HepG2 (cell line): ENCODE measurements around the gene MPHOSPH8. TPM values are rescaled to one million over a fixed set of nuclear protein-coding genes. Genes with fewer than 3 reads are reported as not detected.

Source experiments
- ATAC-seq: fragments of 200-7000 bp; cut with Tn5 transposase; 3 replicates; pipeline ENCODE4 v1.9.1; 2020; ENCODE audit warnings: mild to moderate bottlenecking, moderate library complexity
- BruUV-seq: library from RNA; stranded (reverse); fragments of 400-500 nt; replicated peaks from 2 replicates; lab custom pipeline; 2021; lab: Mats Ljungman, UMichigan
- CTCF ChIA-PET: fragments of 300-600 bp; formaldehyde crosslinking; extraction: SDS; loops from one replicate; lab custom pipeline; 2021; ENCODE audit warnings: low total read pairs, inconsistent platforms, low intra/inter-chr PET ratio; lab: Yijun Ruan, JAX
- POLR2A ChIA-PET: fragments of 350-600 bp; sonication (Branson Sonifier 250); formaldehyde crosslinking; loops from one replicate; lab custom pipeline; 2020; ENCODE audit warnings: antibody characterized with exemption, inconsistent platforms; lab: Yijun Ruan, JAX
- DNase-seq: peaks from one replicate; pipeline ENCODE4 v3.0.0-alpha.2; 2015; ENCODE audit warnings: low spot score
- FAIRE-seq: peaks from 3 replicates; lab custom pipeline; 2011; peaks lifted over from hg19 to GRCh38; lab: Jason Lieb, UNC
- H2AFZ ChIP-seq: one replicate; pipeline ENCODE4 v1.6.1; 2011; ENCODE audit warnings: low read length, inconsistent platforms
- H3K27ac ChIP-seq: fragments of 300-600 bp; 3 replicates; pipeline ENCODE4 v1.8.0; 2011; ENCODE audit warnings: mixed run types, mild to moderate bottlenecking, mixed read lengths, low read length, inconsistent platforms; ENCODE audit not compliant: insufficient read depth; ENCODE audit errors: extremely low read length
- H3K27me3 ChIP-seq, 2 experiments: fragments of 200-600 bp in 1 of 2; 2 replicates in 1 of 2; 3 replicates in 1 of 2; pipeline versions ENCODE4 v1.6.0 to v1.8.0; 2011; ENCODE audit warnings: low read length in 2 of 2, mild to moderate bottlenecking in 2 of 2, moderate library complexity in 2 of 2, inconsistent platforms in 1 of 2; ENCODE audit not compliant: insufficient read depth in 2 of 2, control insufficient read depth in 1 of 2
- H3K36me3 ChIP-seq, 2 experiments: fragments of 200-600 bp in 1 of 2; replicated peaks in 1 of 2; 2 replicates in 1 of 2; 3 replicates in 1 of 2; pipeline versions ENCODE4 v1.5.1 to v1.8.0; 2011; ENCODE audit warnings: low read length in 2 of 2, inconsistent platforms in 1 of 2; ENCODE audit not compliant: insufficient read depth in 2 of 2, control insufficient read depth in 1 of 2
- H3K4me1 ChIP-seq: 2 replicates; pipeline ENCODE4 v1.5.1; 2012; ENCODE audit warnings: low read length, inconsistent platforms; ENCODE audit not compliant: insufficient read depth
- H3K4me2 ChIP-seq: 2 replicates; pipeline ENCODE4 v1.6.0; 2011; ENCODE audit warnings: low read depth, low read length, inconsistent platforms
- H3K4me3 ChIP-seq, 3 experiments: fragments of 200-600 bp in 1 of 3; sonication (generic), shearing (Covaris generic) in 1 of 3; replicated peaks in 1 of 3; 2 replicates each; pipeline ENCODE4 v1.5.1; 2011 to 2016; ENCODE audit warnings: low read length in 3 of 3, inconsistent platforms in 2 of 3, low read depth in 2 of 3, mild to moderate bottlenecking in 2 of 3, control low read depth in 1 of 3, mixed read lengths in 1 of 3; ENCODE audit not compliant: insufficient read depth in 1 of 3
- H3K79me2 ChIP-seq: one replicate; pipeline ENCODE4 v1.6.1; 2011; ENCODE audit warnings: low read length, inconsistent platforms; ENCODE audit not compliant: insufficient read depth
- H3K9ac ChIP-seq: 2 replicates; pipeline ENCODE4 v1.6.0; 2011; ENCODE audit warnings: mild to moderate bottlenecking, low read depth, low read length, inconsistent platforms; ENCODE audit not compliant: insufficient read depth
- H3K9me3 ChIP-seq: 2 replicates; pipeline ENCODE4 v1.5.1; 2012; ENCODE audit warnings: mild to moderate bottlenecking, low read length
- H4K20me1 ChIP-seq: 2 replicates; pipeline ENCODE4 v1.6.0; 2011; ENCODE audit warnings: inconsistent platforms, mild to moderate bottlenecking, low read length, moderate library complexity; ENCODE audit not compliant: insufficient read depth
- ARNTL ChIP-seq: sonication (generic); formaldehyde crosslinking; IDR thresholded peaks from 2 replicates; pipeline ENCODE4 v1.4.0; 2020; ENCODE audit warnings: mild to moderate bottlenecking, missing genetic modification reagents
- ATF4 ChIP-seq, 2 experiments: fragments of 450-650 bp in 1 of 2; sonication (generic) in 1 of 2; formaldehyde crosslinking; IDR thresholded peaks; 2 replicates each; pipeline versions ENCODE4 v1.5.0 to v1.8.0; 2020 to 2022; ENCODE audit warnings: mild to moderate bottlenecking in 1 of 2, missing genetic modification reagents in 1 of 2
- JUN ChIP-seq: sonication (generic); formaldehyde crosslinking; IDR thresholded peaks from 2 replicates; pipeline ENCODE4 v1.4.0; 2020; ENCODE audit warnings: mild to moderate bottlenecking, missing genetic modification reagents
- MEF2D ChIP-seq: sonication (generic); formaldehyde crosslinking; IDR thresholded peaks from 2 replicates; pipeline ENCODE4 v1.5.1; 2020; ENCODE audit warnings: mild to moderate bottlenecking, missing genetic modification reagents
- NR3C1 ChIP-seq: sonication (generic); formaldehyde crosslinking; IDR thresholded peaks from 2 replicates; pipeline ENCODE4 v1.4.0; 2020; ENCODE audit warnings: missing genetic modification reagents
- RCOR2 ChIP-seq: IDR thresholded peaks from 2 replicates; pipeline ENCODE4 v1.6.1; 2016; ENCODE audit warnings: missing biosample characterization, missing genetic modification reagents
- RELA ChIP-seq: sonication (generic); formaldehyde crosslinking; IDR thresholded peaks from 2 replicates; pipeline ENCODE4 v1.4.0; 2020; ENCODE audit warnings: missing genetic modification reagents
- SIN3A ChIP-seq: IDR thresholded peaks from 2 replicates; pipeline ENCODE4 v1.6.1; 2011; ENCODE audit warnings: low read depth, mild to moderate bottlenecking, control low read depth, low read length, borderline replicate concordance
- SIX1 ChIP-seq: sonication (generic); formaldehyde crosslinking; IDR thresholded peaks from 2 replicates; pipeline ENCODE4 v1.4.0; 2020; ENCODE audit warnings: missing genetic modification reagents, borderline replicate concordance
- U2AF1 ChIP-seq: fragments of 200-400 bp; formaldehyde crosslinking; optimal IDR thresholded peaks from 2 replicates; pipeline ENCODE3; 2017; ENCODE audit warnings: mild to moderate bottlenecking, low read depth, low read length
- ZMYM4 ChIP-seq: sonication (generic); formaldehyde crosslinking; IDR thresholded peaks from 2 replicates; pipeline ENCODE4 v1.8.1; 2023; ENCODE audit warnings: mild to moderate bottlenecking, missing genetic modification reagents
- ZNF468 ChIP-seq: sonication (generic); formaldehyde crosslinking; IDR thresholded peaks from 2 replicates; pipeline ENCODE4 v1.8.0; 2022; ENCODE audit warnings: mild to moderate bottlenecking, moderate library complexity, missing genetic modification reagents
- ZNF543 ChIP-seq: sonication (generic); formaldehyde crosslinking; IDR thresholded peaks from 2 replicates; pipeline ENCODE4 v1.4.0; 2020; ENCODE audit warnings: mild to moderate bottlenecking, missing genetic modification reagents
- ZNF547 ChIP-seq: sonication (generic); formaldehyde crosslinking; IDR thresholded peaks from 2 replicates; pipeline ENCODE4 v1.5.1; 2020; ENCODE audit warnings: mild to moderate bottlenecking, missing genetic modification reagents
- ZNF615 ChIP-seq: sonication (generic); formaldehyde crosslinking; IDR thresholded peaks from 2 replicates; pipeline ENCODE4 v1.5.0; 2020; ENCODE audit warnings: mild to moderate bottlenecking, missing genetic modification reagents, borderline replicate concordance
- ZNF713 ChIP-seq: sonication (generic); formaldehyde crosslinking; IDR thresholded peaks from 2 replicates; pipeline ENCODE4 v1.4.0; 2020; ENCODE audit warnings: mild to moderate bottlenecking, missing genetic modification reagents
- in situ Hi-C: cut with HindIII; loops from 2 replicates; pipeline ENCODE4 v1.10.0; 2017; ENCODE audit warnings: low pct_unique_long_range_greater_than_20kb; ENCODE audit not compliant: extremely low pct_ligation_motif_present
- intact Hi-C: fragments of 100-400 bp; cut with micrococcal nuclease; formaldehyde crosslinking; loops from one replicate; pipeline ENCODE4 v1.10.0; 2022; ENCODE audit not compliant: unreplicated experiment
- polyA plus RNA-seq, 8 experiments: library from polyadenylated mRNA; depleted of rRNA in 3 of 8; stranded (reverse) in 7 of 8; unstranded in 1 of 8; fragments of >200 nt; fragmentation: Illumina TruSeq in 4 of 8; extraction: Trizol in 4 of 8; gene quantifications; 2 replicates each; pipeline versions ENCODE4 v1.2.1 to v1.2.3, GENCODE V29; 2011 to 2016; ENCODE audit warnings: low read depth in 4 of 8, missing spikeins in 1 of 8, mixed read lengths in 1 of 8; ENCODE audit not compliant: insufficient read depth in 1 of 8
- total RNA-seq, 5 experiments: library from RNA; depleted of rRNA; stranded (reverse); fragments of >200 nt; fragmentation: Illumina TruSeq; extraction: Trizol; gene quantifications; 2 replicates each; pipeline ENCODE4 v1.2.3, GENCODE V29; 2016; ENCODE audit warnings: low read depth in 1 of 5
- TF ChIP-seq, protein P1 (sequence below): sonication (generic); formaldehyde crosslinking; IDR thresholded peaks from 2 replicates; pipeline ENCODE4 v1.5.0; 2020; ENCODE audit warnings: mild to moderate bottlenecking, missing genetic modification reagents
- TF ChIP-seq, protein P2 (sequence below): IDR thresholded peaks from 2 replicates; pipeline ENCODE4 v1.6.1; 2016

The MPHOSPH8 gene
- total and polyA plus RNA-seq, 2 of the 13 experiments (the other 11 are each of a cell fraction or from before 2014, with no cell fraction given): 17.3 to 20.9 TPM

- Histone ChIP-seq H3K4me3 (no peak overlapping the region), H2AFZ (no peak overlapping the region), H3K4me1 (peaks cover 25% of the 10 kb centered on the region), H3K27me3 (no peaks in the 10 kb centered on the region), H3K9me3 (peaks cover 14% of the 10 kb centered on the region), H3K36me3 (peaks cover 14 to 31% of the 10 kb centered on the region in 2 experiments), H4K20me1 (no peaks in the 10 kb centered on the region; the same call in 1 of the 2 replicates), H3K27ac (no peak overlapping the region), H3K4me2 (no peak overlapping the region), H3K79me2 (peaks cover 82% of the 10 kb centered on the region), H3K9ac (no peak overlapping the region)
- no TSS peak for BruUV-seq
- POLR2A ChIA-PET: no interaction called here
- in situ Hi-C loops: no loop called here
- ATAC-seq (no peak), DNase-seq (no peak), FAIRE-seq (no peak)
- intact Hi-C loops: no loop called here
- CTCF ChIA-PET: no interaction called here
- TF ChIP-seq ZNF468 (CRISPR knock-in tag): no peak
- no peak for TF ChIP-seq ZNF547 (CRISPR knock-in tag)
- no peak for TF ChIP-seq ATF4 (CRISPR knock-in tag; IDR thresholded peaks at IDR 0.05)
- no peak for TF ChIP-seq ZMYM4
- no peak for TF ChIP-seq RCOR2
- no peak for TF ChIP-seq NR3C1 (CRISPR knock-in tag)
- TF ChIP-seq JUN: no peak
- TF ChIP-seq ARNTL (CRISPR knock-in tag): no peak
- TF ChIP-seq SIX1 (CRISPR knock-in tag): no peak
- no peak for TF ChIP-seq MEF2D
- no peak for TF ChIP-seq ZNF615
- TF ChIP-seq, protein P1, sequence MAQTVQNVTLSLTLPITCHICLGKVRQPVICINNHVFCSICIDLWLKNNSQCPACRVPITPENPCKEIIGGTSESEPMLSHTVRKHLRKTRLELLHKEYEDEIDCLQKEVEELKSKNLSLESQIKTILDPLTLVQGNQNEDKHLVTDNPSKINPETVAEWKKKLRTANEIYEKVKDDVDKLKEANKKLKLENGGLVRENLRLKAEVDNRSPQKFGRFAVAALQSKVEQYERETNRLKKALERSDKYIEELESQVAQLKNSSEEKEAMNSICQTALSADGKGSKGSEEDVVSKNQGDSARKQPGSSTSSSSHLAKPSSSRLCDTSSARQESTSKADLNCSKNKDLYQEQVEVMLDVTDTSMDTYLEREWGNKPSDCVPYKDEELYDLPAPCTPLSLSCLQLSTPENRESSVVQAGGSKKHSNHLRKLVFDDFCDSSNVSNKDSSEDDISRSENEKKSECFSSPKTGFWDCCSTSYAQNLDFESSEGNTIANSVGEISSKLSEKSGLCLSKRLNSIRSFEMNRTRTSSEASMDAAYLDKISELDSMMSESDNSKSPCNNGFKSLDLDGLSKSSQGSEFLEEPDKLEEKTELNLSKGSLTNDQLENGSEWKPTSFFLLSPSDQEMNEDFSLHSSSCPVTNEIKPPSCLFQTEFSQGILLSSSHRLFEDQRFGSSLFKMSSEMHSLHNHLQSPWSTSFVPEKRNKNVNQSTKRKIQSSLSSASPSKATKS (CRISPR knock-in tag): no peak
- no peak for TF ChIP-seq ZNF543 (CRISPR knock-in tag)
- TF ChIP-seq, protein P2, sequence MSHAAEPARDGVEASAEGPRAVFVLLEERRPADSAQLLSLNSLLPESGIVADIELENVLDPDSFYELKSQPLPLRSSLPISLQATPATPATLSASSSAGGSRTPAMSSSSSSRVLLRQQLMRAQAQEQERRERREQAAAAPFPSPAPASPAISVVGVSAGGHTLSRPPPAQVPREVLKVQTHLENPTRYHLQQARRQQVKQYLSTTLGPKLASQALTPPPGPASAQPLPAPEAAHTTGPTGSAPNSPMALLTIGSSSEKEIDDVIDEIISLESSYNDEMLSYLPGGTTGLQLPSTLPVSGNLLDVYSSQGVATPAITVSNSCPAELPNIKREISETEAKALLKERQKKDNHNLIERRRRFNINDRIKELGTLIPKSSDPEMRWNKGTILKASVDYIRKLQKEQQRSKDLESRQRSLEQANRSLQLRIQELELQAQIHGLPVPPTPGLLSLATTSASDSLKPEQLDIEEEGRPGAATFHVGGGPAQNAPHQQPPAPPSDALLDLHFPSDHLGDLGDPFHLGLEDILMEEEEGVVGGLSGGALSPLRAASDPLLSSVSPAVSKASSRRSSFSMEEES (CRISPR knock-in tag): no peak
- no peak for TF ChIP-seq SIN3A
- TF ChIP-seq RELA (CRISPR knock-in tag): no peak
- no peak for TF ChIP-seq ZNF713 (CRISPR knock-in tag)
- no peak for TF ChIP-seq U2AF1
- TF ChIP-seq, all 625 proteins: peak for 0
These were observed 27.3 kb upstream of the MPHOSPH8 start for GRCh38 chr13:19606152-19606551.
